ENCODE results near the gene CEP250.
"Not testable (repeated sequence)": the region's sequence is repeated elsewhere in the genome, so short reads cannot be mapped to it uniquely, and the experiment has no call there.

GRCh38 chr20:35449855-35450254 lies 5.5 kb upstream of the CEP250 start:
- TF ChIP-seq TAF1 (IDR thresholded peaks at IDR 0.05; ENCODE audit: borderline replicate concordance, low read depth, low read length); POLR2A (IDR thresholded peaks at IDR 0.05; ENCODE audit: low read depth, low read length); POLR2AphosphoS5 (IDR thresholded peaks at IDR 0.05; ENCODE audit: low read depth, low read length): not testable (repeated sequence)
